ENCODE data around the gene AHNAK.
A peak's percentile ranks its signal among the peaks of the same experiment; 100 is the strongest.

AHNAK gene

GRCh38 chr11:62419314-62419929 is 127.2 kb downstream of the AHNAK start:
- Histone ChIP-seq H3K4me1 (ENCODE audit: control extremely low read depth in 1 of 4, control insufficient read depth in 4 of 4, insufficient read depth in 4 of 4, low read length in 3 of 4) (peaks cover 0 to 3% (median under 1%) of the 10 kb centered on the region in 4 experiments), H3K27ac (ENCODE audit: insufficient read depth in 1 of 2, low read depth in 1 of 2, low read length in 2 of 2, poor library complexity in 1 of 2, severe bottlenecking in 2 of 2) (peak overlapping the region in 1 of 2 experiments; percentile 34), H3K4me3 (ENCODE audit: control insufficient read depth in 1 of 7, extremely low read depth in 1 of 7, insufficient read depth in 4 of 7, low read depth in 2 of 7, low read length in 6 of 7) (no peak overlapping the region), H3K9me3 (ENCODE audit: control extremely low read depth in 1 of 5, control insufficient read depth in 4 of 5, insufficient read depth in 2 of 5, low read depth in 1 of 5, low read length in 4 of 5) (no peaks in the 10 kb centered on the region), H3K36me3 (ENCODE audit: control insufficient read depth in 4 of 4, insufficient read depth in 4 of 4, low read length in 3 of 4) (no peaks in the 10 kb centered on the region), H3K27me3 (replicated peaks in 2 of 5; ENCODE audit: control insufficient read depth in 4 of 5, insufficient read depth in 5 of 5, low read length in 4 of 5) (no peaks in the 10 kb centered on the region)
- ChIA-PET POLR2A (interaction anchor here (1.2 kb wide), 1 partner anchor 21 kb away, joined by 3 read pairs; no protein-coding TSS in a partner anchor), CTCF (interaction anchor here (1.1 to 8.3 kb wide), 3 partner anchors 25 to 141 kb away, joined by 3 to 73 read pairs (median 4); no protein-coding TSS in a partner anchor)
- no peak for DNase-seq
- 76% methylated on average over 3 of the region's 5 CpGs for WGBS (ENCODE audit: insufficient coverage)

- POLR2A ChIA-PET, result no interaction called here
- no peaks in the 10 kb centered on the region for H3K9me3 ChIP-seq (ENCODE audit: control extremely low read depth in 1 of 5, control insufficient read depth in 4 of 5, insufficient read depth in 2 of 5, low read depth in 1 of 5, low read length in 4 of 5)
- H3K27ac ChIP-seq (ENCODE audit: insufficient read depth in 1 of 2, low read depth in 1 of 2, low read length in 2 of 2, poor library complexity in 1 of 2, severe bottlenecking in 2 of 2), result peak within 1 kb of the TSS in 1 of 2 experiments; percentile 34
- no peaks in the 10 kb centered on the region for H3K27me3 ChIP-seq (replicated peaks in 2 of 5; ENCODE audit: control insufficient read depth in 4 of 5, insufficient read depth in 5 of 5, low read length in 4 of 5)
- WGBS (ENCODE audit: insufficient coverage), result 100% methylated on average over 3 of the region's 4 CpGs
- CTCF ChIA-PET, result interaction anchor here (1.1 to 8.3 kb wide), 3 partner anchors 24 to 142 kb away, joined by 3 to 73 read pairs (median 4); no protein-coding TSS in a partner anchor
- DNase-seq, result no peak
- peaks cover 0 to 3% (median 0%) of the 10 kb centered on the region in 4 experiments for H3K4me1 ChIP-seq (ENCODE audit: control extremely low read depth in 1 of 4, control insufficient read depth in 4 of 4, insufficient read depth in 4 of 4, low read length in 3 of 4)
- H3K4me3 ChIP-seq (ENCODE audit: control insufficient read depth in 1 of 7, extremely low read depth in 1 of 7, insufficient read depth in 4 of 7, low read depth in 2 of 7, low read length in 6 of 7), result no peak within 1 kb of the TSS
- no peaks in the 10 kb centered on the region for H3K36me3 ChIP-seq (ENCODE audit: control insufficient read depth in 4 of 4, insufficient read depth in 4 of 4, low read length in 3 of 4)
These were observed 127.9 kb downstream of the AHNAK start, which contains the start of gene SCGB1A1 for GRCh38 chr11:62418733-62419132. Gene SCGB1A1, plus strand, starts transcription at chr11:62419033. Its CDS starts 63 bp downstream, at chr11:62419096.

GRCh38 chr11:62418136-62418535 is 128.5 kb downstream of the AHNAK start:
- H3K9me3 ChIP-seq (ENCODE audit: control extremely low read depth in 1 of 5, control insufficient read depth in 4 of 5, insufficient read depth in 2 of 5, low read depth in 1 of 5, low read length in 4 of 5), result no peaks in the 10 kb centered on the region
- no peak overlapping the region for H3K27ac ChIP-seq (ENCODE audit: insufficient read depth in 1 of 2, low read depth in 1 of 2, low read length in 2 of 2, poor library complexity in 1 of 2, severe bottlenecking in 2 of 2)
- no peaks in the 10 kb centered on the region for H3K27me3 ChIP-seq (replicated peaks in 2 of 5; ENCODE audit: control insufficient read depth in 4 of 5, insufficient read depth in 5 of 5, low read length in 4 of 5)
- no peak overlapping the region for H3K4me3 ChIP-seq (ENCODE audit: control insufficient read depth in 1 of 7, extremely low read depth in 1 of 7, insufficient read depth in 4 of 7, low read depth in 2 of 7, low read length in 6 of 7)
- no peak for DNase-seq
- no peaks in the 10 kb centered on the region for H3K36me3 ChIP-seq (ENCODE audit: control insufficient read depth in 4 of 4, insufficient read depth in 4 of 4, low read length in 3 of 4)
- 91% methylated on average over 4 of the region's 5 CpGs for WGBS (ENCODE audit: insufficient coverage)
- POLR2A ChIA-PET, result no interaction called here
- CTCF ChIA-PET, result interaction anchor here (1.2 kb wide), 1 partner anchor 125 kb away, joined by 3 read pairs; no protein-coding TSS in a partner anchor
- H3K4me1 ChIP-seq (ENCODE audit: control extremely low read depth in 1 of 4, control insufficient read depth in 4 of 4, insufficient read depth in 4 of 4, low read length in 3 of 4), result peaks cover 0 to 3% (median 0%) of the 10 kb centered on the region in 4 experiments

- H3K4me1 ChIP-seq (ENCODE audit: control extremely low read depth in 1 of 4, control insufficient read depth in 4 of 4, insufficient read depth in 4 of 4, low read length in 3 of 4), result peaks cover 0 to 3% (median 0%) of the 10 kb centered on the region in 4 experiments
- no peaks in the 10 kb centered on the region for H3K36me3 ChIP-seq (ENCODE audit: control insufficient read depth in 4 of 4, insufficient read depth in 4 of 4, low read length in 3 of 4)
- CTCF ChIA-PET, result interaction anchor here (1.0 to 2.1 kb wide), 7 partner anchors 8 to 144 kb away, joined by 3 to 12 read pairs (median 5); no protein-coding TSS in a partner anchor
- DNase-seq, result no peak
- H3K27ac ChIP-seq (ENCODE audit: insufficient read depth in 1 of 2, low read depth in 1 of 2, low read length in 2 of 2, poor library complexity in 1 of 2, severe bottlenecking in 2 of 2), result no peak overlapping the region
- POLR2A ChIA-PET, result no interaction called here
- no peaks in the 10 kb centered on the region for H3K9me3 ChIP-seq (ENCODE audit: control extremely low read depth in 1 of 5, control insufficient read depth in 4 of 5, insufficient read depth in 2 of 5, low read depth in 1 of 5, low read length in 4 of 5)
- H3K27me3 ChIP-seq (replicated peaks in 2 of 5; ENCODE audit: control insufficient read depth in 4 of 5, insufficient read depth in 5 of 5, low read length in 4 of 5), result no peaks in the 10 kb centered on the region
- 100% methylated on average over 10 of the region's 12 CpGs for WGBS (ENCODE audit: insufficient coverage)
- no peak overlapping the region for H3K4me3 ChIP-seq (ENCODE audit: control insufficient read depth in 1 of 7, extremely low read depth in 1 of 7, insufficient read depth in 4 of 7, low read depth in 2 of 7, low read length in 6 of 7)
These were observed 130.0 kb downstream of the AHNAK start for GRCh38 chr11:62416596-62416995.

GRCh38 chr11:62413060-62413696 is 133.4 kb downstream of the AHNAK start:
- CTCF ChIA-PET, result interaction anchor here (1.2 to 2.6 kb wide), 4 partner anchors 10 to 51 kb away, joined by 4 to 8 read pairs (median 8); no protein-coding TSS in a partner anchor
- Histone ChIP-seq H3K4me3 (ENCODE audit: control insufficient read depth in 1 of 7, extremely low read depth in 1 of 7, insufficient read depth in 4 of 7, low read depth in 2 of 7, low read length in 6 of 7) (no peak overlapping the region), H3K27me3 (replicated peaks in 2 of 5; ENCODE audit: control insufficient read depth in 4 of 5, insufficient read depth in 5 of 5, low read length in 4 of 5) (no peaks in the 10 kb centered on the region), H3K27ac (ENCODE audit: insufficient read depth in 1 of 2, low read depth in 1 of 2, low read length in 2 of 2, poor library complexity in 1 of 2, severe bottlenecking in 2 of 2) (no peak overlapping the region), H3K36me3 (ENCODE audit: control insufficient read depth in 4 of 4, insufficient read depth in 4 of 4, low read length in 3 of 4) (no peaks in the 10 kb centered on the region), H3K9me3 (ENCODE audit: control extremely low read depth in 1 of 5, control insufficient read depth in 4 of 5, insufficient read depth in 2 of 5, low read depth in 1 of 5, low read length in 4 of 5) (no peaks in the 10 kb centered on the region), H3K4me1 (ENCODE audit: control extremely low read depth in 1 of 4, control insufficient read depth in 4 of 4, insufficient read depth in 4 of 4, low read length in 3 of 4) (no peaks in the 10 kb centered on the region)
- POLR2A ChIA-PET, result no interaction called here
- WGBS (ENCODE audit: insufficient coverage), result 97% methylated on average over 7 of the region's 8 CpGs
- DNase-seq, result no peak

GRCh38 chr11:62411524-62411923 is 135.1 kb downstream of the AHNAK start:
- no peaks in the 10 kb centered on the region for H3K9me3 ChIP-seq (ENCODE audit: control extremely low read depth in 1 of 5, control insufficient read depth in 4 of 5, insufficient read depth in 2 of 5, low read depth in 1 of 5, low read length in 4 of 5)
- ChIA-PET POLR2A (no interaction called here), CTCF (interaction anchor here (0.9 to 2.6 kb wide), 3 partner anchors 8 to 15 kb away, joined by 4 to 12 read pairs (median 8); no protein-coding TSS in a partner anchor)
- no peak for DNase-seq
- H3K4me1 ChIP-seq (ENCODE audit: control extremely low read depth in 1 of 4, control insufficient read depth in 4 of 4, insufficient read depth in 4 of 4, low read length in 3 of 4), result no peaks in the 10 kb centered on the region
- H3K4me3 ChIP-seq (ENCODE audit: control insufficient read depth in 1 of 7, extremely low read depth in 1 of 7, insufficient read depth in 4 of 7, low read depth in 2 of 7, low read length in 6 of 7), result no peak overlapping the region
- WGBS (ENCODE audit: insufficient coverage), result no CpG with 5 or more reads among the region's 5 CpGs
- H3K27me3 ChIP-seq (replicated peaks in 2 of 5; ENCODE audit: control insufficient read depth in 4 of 5, insufficient read depth in 5 of 5, low read length in 4 of 5), result no peaks in the 10 kb centered on the region
- H3K27ac ChIP-seq (ENCODE audit: insufficient read depth in 1 of 2, low read depth in 1 of 2, low read length in 2 of 2, poor library complexity in 1 of 2, severe bottlenecking in 2 of 2), result no peak overlapping the region
- H3K36me3 ChIP-seq (ENCODE audit: control insufficient read depth in 4 of 4, insufficient read depth in 4 of 4, low read length in 3 of 4), result no peaks in the 10 kb centered on the region

- DNase-seq, result no peak
- no peaks in the 10 kb centered on the region for H3K9me3 ChIP-seq (ENCODE audit: control extremely low read depth in 1 of 5, control insufficient read depth in 4 of 5, insufficient read depth in 2 of 5, low read depth in 1 of 5, low read length in 4 of 5)
- 80% methylated on average over 5 of the region's 8 CpGs for WGBS (ENCODE audit: insufficient coverage)
- ChIA-PET CTCF (interaction anchor here (0.9 to 2.6 kb wide), 3 partner anchors 14 to 97 kb away, joined by 4 to 12 read pairs (median 4); no protein-coding TSS in a partner anchor), POLR2A (no interaction called here)
- H3K27ac ChIP-seq (ENCODE audit: insufficient read depth in 1 of 2, low read depth in 1 of 2, low read length in 2 of 2, poor library complexity in 1 of 2, severe bottlenecking in 2 of 2), result no peak overlapping the region
- no peak overlapping the region for H3K4me3 ChIP-seq (ENCODE audit: control insufficient read depth in 1 of 7, extremely low read depth in 1 of 7, insufficient read depth in 4 of 7, low read depth in 2 of 7, low read length in 6 of 7)
- no peaks in the 10 kb centered on the region for H3K36me3 ChIP-seq (ENCODE audit: control insufficient read depth in 4 of 4, insufficient read depth in 4 of 4, low read length in 3 of 4)
- H3K4me1 ChIP-seq (ENCODE audit: control extremely low read depth in 1 of 4, control insufficient read depth in 4 of 4, insufficient read depth in 4 of 4, low read length in 3 of 4), result no peaks in the 10 kb centered on the region
- no peaks in the 10 kb centered on the region for H3K27me3 ChIP-seq (replicated peaks in 2 of 5; ENCODE audit: control insufficient read depth in 4 of 5, insufficient read depth in 5 of 5, low read length in 4 of 5)
These were observed 135.6 kb downstream of the AHNAK start for GRCh38 chr11:62410972-62411371.

All from common myeloid progenitor, CD34-positive (primary cell).